ENCODE measurements around the gene LTB4R2.

LTB4R2 gene

DNA sequence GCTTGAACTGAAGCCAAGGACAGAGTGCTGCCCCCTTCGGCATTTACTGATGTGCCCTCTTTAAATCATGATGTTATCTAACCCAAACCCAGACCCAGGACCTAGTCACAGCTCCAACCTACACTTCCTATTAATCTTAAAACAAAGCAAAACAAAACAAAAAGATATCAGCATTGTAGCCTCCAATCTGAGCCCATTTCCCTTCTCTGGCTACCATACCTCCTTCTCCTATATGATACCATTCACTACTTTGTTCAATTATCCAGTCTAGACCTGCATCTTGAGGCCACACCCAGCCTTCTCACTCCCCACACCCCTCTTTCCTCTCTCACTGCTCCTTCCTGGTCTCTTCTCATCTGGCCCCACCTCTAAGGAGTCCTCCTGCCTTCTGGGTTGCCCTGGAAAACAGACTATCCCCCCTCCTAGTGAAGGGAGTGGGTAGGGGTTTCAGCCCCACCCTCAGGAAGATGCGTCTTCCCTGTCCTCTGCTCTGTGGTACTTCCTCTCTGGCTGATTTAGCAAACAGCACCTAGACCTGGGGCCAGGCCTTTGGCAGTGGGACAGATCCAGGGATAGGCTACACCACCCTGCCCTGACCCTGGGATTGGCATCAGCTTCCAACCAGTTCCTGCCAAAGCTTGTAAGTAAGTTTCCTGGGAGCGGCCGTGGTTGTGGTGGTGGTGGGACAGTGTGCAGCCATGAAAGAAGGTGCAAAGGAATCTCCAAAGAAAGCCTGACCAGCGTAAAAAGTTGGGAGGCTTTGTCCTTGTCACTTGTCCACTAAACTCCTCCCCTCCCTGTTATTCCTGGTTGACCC lies 4.6 kb downstream of the LTB4R2 start:
- in situ Hi-C loops (cut with MboI; ENCODE audit: low sequenced_read_pairs) = no loop called here
- no peaks in the 10 kb centered on the region for H3K27me3 ChIP-seq (ENCODE audit: low read depth)
- no peaks in the 10 kb centered on the region for H3K9me3 ChIP-seq
- H3K4me1 ChIP-seq = no peaks in the 10 kb centered on the region
- no peak overlapping the region for H3K4me3 ChIP-seq
- peaks cover 3% of the 10 kb centered on the region for H3K36me3 ChIP-seq (replicated peaks)
- DNase-seq (ENCODE audit: low spot score in 2 of 2) = no peak

DNA sequence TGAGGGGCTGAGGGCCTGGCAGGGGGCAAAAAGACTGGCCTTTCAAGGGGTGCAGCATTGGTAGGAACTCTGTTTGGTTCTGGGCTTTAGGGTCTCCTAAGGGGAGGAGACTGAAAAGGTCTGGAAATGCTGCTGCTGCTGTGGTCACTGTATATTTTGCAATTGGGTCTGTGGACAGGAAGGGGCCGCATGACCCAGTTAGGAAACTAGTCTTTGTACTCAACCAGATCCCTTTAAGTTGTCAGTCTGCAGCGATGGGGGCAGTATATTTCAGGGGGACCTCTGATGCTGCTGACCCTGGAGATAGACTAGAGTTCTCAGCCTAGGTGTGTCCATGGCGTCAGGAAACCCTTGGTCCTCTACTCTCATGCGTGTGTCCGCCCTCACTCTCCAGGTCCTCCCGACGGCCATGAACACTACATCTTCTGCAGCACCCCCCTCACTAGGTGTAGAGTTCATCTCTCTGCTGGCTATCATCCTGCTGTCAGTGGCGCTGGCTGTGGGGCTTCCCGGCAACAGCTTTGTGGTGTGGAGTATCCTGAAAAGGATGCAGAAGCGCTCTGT lies 5.4 kb downstream of the LTB4R2 start:
- in situ Hi-C loops (cut with MboI; ENCODE audit: low sequenced_read_pairs) = no loop called here
- no peaks in the 10 kb centered on the region for H3K4me1 ChIP-seq
- H3K4me3 ChIP-seq = no peak overlapping the region
- H3K27me3 ChIP-seq (ENCODE audit: low read depth) = no peaks in the 10 kb centered on the region
- peaks cover 3% of the 10 kb centered on the region; the same call in 1 of the 2 replicates for H3K36me3 ChIP-seq (replicated peaks)
- H3K9me3 ChIP-seq = no peaks in the 10 kb centered on the region
- no peak for DNase-seq (ENCODE audit: low spot score in 2 of 2)

DNA sequence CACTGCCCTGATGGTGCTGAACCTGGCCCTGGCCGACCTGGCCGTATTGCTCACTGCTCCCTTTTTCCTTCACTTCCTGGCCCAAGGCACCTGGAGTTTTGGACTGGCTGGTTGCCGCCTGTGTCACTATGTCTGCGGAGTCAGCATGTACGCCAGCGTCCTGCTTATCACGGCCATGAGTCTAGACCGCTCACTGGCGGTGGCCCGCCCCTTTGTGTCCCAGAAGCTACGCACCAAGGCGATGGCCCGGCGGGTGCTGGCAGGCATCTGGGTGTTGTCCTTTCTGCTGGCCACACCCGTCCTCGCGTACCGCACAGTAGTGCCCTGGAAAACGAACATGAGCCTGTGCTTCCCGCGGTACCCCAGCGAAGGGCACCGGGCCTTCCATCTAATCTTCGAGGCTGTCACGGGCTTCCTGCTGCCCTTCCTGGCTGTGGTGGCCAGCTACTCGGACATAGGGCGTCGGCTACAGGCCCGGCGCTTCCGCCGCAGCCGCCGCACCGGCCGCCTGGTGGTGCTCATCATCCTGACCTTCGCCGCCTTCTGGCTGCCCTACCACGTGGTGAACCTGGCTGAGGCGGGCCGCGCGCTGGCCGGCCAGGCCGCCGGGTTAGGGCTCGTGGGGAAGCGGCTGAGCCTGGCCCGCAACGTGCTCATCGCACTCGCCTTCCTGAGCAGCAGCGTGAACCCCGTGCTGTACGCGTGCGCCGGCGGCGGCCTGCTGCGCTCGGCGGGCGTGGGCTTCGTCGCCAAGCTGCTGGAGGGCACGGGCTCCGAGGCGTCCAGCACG lies 6.1 kb downstream of the LTB4R2 start:
- in situ Hi-C loops (cut with MboI; ENCODE audit: low sequenced_read_pairs) = no loop called here
- H3K4me1 ChIP-seq = no peaks in the 10 kb centered on the region
- no peaks in the 10 kb centered on the region for H3K9me3 ChIP-seq
- no peak for DNase-seq (ENCODE audit: low spot score in 2 of 2)
- no peak overlapping the region for H3K4me3 ChIP-seq
- H3K36me3 ChIP-seq (replicated peaks) = peaks cover 3% of the 10 kb centered on the region; the same call in 1 of the 2 replicates
- H3K27me3 ChIP-seq (ENCODE audit: low read depth) = no peaks in the 10 kb centered on the region

DNA sequence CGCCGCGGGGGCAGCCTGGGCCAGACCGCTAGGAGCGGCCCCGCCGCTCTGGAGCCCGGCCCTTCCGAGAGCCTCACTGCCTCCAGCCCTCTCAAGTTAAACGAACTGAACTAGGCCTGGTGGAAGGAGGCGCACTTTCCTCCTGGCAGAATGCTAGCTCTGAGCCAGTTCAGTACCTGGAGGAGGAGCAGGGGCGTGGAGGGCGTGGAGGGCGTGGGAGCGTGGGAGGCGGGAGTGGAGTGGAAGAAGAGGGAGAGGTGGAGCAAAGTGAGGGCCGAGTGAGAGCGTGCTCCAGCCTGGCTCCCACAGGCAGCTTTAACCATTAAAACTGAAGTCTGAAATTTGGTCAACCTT lies 6.6 kb downstream of the LTB4R2 start:
- Histone ChIP-seq H3K4me3 (no peak overlapping the region), H3K36me3 (replicated peaks) (0 out of 2 replicates have a peak, but pooled peaks cover 3% of the 10 kb centered on the region), H3K9me3 (no peaks in the 10 kb centered on the region), H3K27me3 (ENCODE audit: low read depth) (no peaks in the 10 kb centered on the region), H3K4me1 (no peaks in the 10 kb centered on the region)
- in situ Hi-C loops (cut with MboI; ENCODE audit: low sequenced_read_pairs) = no loop called here
- no peak for DNase-seq (ENCODE audit: low spot score in 2 of 2)

DNA sequence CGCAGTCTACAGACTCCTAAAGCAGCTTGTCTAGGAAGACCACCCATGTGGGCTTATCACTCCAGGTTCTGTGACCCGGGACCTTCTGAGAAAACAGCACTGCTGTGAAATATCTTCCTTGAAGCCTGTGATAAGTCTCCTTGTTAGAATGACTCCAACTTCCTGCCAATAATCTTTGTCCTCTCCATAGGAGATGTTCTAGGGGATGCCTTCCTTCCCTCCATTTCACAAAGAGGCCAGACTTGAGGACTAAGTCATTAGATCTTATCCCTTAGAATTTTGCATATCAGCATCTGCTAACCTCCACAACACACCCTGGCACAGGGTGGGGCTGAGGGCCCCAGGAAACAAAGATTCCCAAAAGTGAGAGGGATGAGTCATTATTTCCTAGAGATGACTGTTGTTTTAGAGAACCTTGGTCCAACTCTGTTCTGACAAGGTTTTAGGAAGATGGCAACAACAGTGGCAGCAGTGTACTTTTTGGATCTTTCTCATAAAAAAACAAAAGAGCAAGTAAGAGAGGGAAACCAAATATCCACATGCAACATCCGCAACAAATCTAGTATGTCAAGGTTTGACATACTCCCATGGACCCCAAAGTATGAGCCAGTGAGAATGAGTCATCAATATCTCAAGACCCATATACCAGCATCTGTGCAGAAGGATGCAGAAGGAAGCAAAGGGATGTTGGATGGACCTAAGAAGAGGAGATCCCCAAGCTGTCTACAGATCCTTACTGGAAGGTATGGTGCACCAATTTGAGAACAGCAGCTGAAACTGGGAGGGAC lies 7.4 kb downstream of the LTB4R2 start:
- H3K4me3 ChIP-seq = no peak overlapping the region
- in situ Hi-C loops (cut with MboI; ENCODE audit: low sequenced_read_pairs) = no loop called here
- H3K36me3 ChIP-seq (replicated peaks) = no peaks in the 10 kb centered on the region
- H3K27me3 ChIP-seq (ENCODE audit: low read depth) = no peaks in the 10 kb centered on the region
- DNase-seq (ENCODE audit: low spot score in 2 of 2) = no peak
- no peaks in the 10 kb centered on the region for H3K4me1 ChIP-seq
- no peaks in the 10 kb centered on the region for H3K9me3 ChIP-seq

DNA sequence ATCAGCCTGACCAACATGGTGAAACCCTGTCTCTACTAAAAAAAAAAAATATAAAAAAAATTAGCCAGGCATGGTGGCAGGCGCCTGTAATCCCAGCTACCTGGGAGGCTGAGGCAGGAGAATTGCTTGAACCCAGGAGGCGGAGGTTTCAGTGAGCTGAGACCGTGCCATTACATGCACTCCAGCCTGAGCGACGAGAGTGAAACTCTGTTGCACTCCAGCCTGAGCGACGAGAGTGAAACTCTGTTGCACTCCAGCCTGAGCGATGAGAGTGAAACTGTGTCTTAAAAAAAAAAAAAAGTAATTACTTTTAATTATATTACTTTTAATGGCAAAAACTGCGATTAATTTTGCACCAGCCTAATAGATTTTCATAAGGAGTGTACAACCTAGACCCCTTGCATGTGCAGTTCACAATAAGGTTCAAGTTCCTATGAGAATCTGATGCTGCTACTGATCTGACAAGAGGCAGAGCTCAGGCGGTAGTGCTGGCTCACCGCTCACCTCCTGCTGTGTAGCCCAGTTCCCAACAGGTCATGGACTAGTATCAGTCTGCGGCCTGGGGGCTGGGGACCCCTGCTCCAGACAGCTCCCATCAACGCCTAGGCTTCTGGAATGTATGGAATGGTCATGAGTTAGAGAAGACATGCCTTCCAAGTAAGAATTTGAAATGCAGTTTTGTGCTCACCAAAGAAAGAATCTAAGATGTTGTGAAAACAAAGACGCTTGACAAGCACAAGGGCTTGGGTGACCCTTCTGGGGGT lies 11.5 kb downstream of the LTB4R2 start:
- DNase-seq (ENCODE audit: low spot score in 2 of 2) = no peak
- Histone ChIP-seq H3K4me1 (no peaks in the 10 kb centered on the region), H3K27me3 (ENCODE audit: low read depth) (0 out of 2 replicates have a peak, but pooled peaks cover 2% of the 10 kb centered on the region), H3K9me3 (no peaks in the 10 kb centered on the region), H3K36me3 (replicated peaks) (no peaks in the 10 kb centered on the region), H3K4me3 (no peak overlapping the region)
- in situ Hi-C loops (cut with MboI; ENCODE audit: low sequenced_read_pairs) = no loop called here

- in situ Hi-C loops (cut with MboI; ENCODE audit: low sequenced_read_pairs) = no loop called here
Measured at GRCh38 chr14:24322672-24323071, 12.7 kb downstream of the LTB4R2 start.

DNA sequence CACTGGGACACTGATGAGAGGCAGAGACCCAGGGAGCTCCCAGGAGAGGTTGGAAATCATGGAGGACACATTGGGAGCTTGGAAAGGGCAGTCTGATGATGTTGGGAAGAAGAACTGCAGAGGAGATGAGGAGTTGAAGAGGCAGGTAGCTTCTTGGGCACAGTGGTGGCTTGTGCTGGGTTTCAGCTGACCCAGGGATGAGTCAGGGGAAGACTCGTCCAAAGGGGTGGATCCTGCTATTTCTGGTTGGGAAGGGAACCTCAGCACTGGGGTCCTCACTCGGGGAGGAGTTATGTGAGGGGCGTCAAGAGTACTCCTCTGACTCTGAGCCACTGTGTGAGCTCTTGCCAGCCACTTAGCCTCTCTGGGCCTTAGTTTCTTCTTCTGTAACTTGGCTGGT lies 13.4 kb downstream of the LTB4R2 start:
- H3K9me3 ChIP-seq = no peaks in the 10 kb centered on the region
- H3K36me3 ChIP-seq (replicated peaks) = no peaks in the 10 kb centered on the region
- no peak for DNase-seq (ENCODE audit: low spot score in 2 of 2)
- 0 out of 2 replicates have a peak, but pooled peaks cover 2% of the 10 kb centered on the region for H3K27me3 ChIP-seq (ENCODE audit: low read depth)
- H3K4me1 ChIP-seq = no peaks in the 10 kb centered on the region
- in situ Hi-C loops (cut with MboI; ENCODE audit: low sequenced_read_pairs) = no loop called here
- no peak overlapping the region for H3K4me3 ChIP-seq

More at GRCh38 chr14:24322672-24323071, 12.7 kb downstream of the LTB4R2 start:
- Histone ChIP-seq H3K4me3 (no peak overlapping the region), H3K9me3 (no peaks in the 10 kb centered on the region), H3K4me1 (no peaks in the 10 kb centered on the region), H3K27me3 (ENCODE audit: low read depth) (0 out of 2 replicates have a peak, but pooled peaks cover 2% of the 10 kb centered on the region), H3K36me3 (replicated peaks) (no peaks in the 10 kb centered on the region)
- no peak for DNase-seq (ENCODE audit: low spot score in 2 of 2)

GRCh38 chr14:24324024-24324423 lies 14.1 kb downstream of the LTB4R2 start:
- H3K4me3 ChIP-seq = no peak overlapping the region
- in situ Hi-C loops (cut with MboI; ENCODE audit: low sequenced_read_pairs) = no loop called here
- no peaks in the 10 kb centered on the region for H3K4me1 ChIP-seq
- H3K27me3 ChIP-seq (ENCODE audit: low read depth) = 0 out of 2 replicates have a peak, but pooled peaks cover 2% of the 10 kb centered on the region
- H3K36me3 ChIP-seq (replicated peaks) = no peaks in the 10 kb centered on the region
- no peak for DNase-seq (ENCODE audit: low spot score in 2 of 2)
- no peaks in the 10 kb centered on the region for H3K9me3 ChIP-seq

DNA sequence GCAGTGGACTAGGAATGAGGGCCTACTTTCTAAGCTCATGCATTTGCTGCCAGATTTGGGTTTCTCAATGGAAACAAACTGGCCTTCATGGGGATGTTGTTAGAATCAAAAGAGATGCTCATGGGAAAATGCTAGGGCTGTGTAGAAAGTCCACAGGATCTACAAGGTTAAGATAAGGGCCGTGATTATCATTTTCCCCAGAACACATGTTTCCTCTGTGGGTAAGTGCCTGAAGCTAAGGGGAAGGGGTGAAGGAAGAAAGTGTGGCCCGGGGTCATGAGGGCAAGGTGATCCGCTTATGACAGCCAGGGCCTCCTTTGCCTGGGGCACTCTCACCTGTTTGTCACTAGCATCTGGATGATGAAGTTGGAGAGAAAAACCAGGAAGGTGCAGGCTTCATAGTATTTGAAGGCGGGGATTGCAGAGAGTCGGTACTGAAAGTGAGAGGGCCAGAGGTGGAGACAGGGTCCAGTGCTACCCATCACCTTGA lies 15.1 kb downstream of the LTB4R2 start:
- 0 out of 2 replicates have a peak, but pooled peaks cover 2% of the 10 kb centered on the region for H3K27me3 ChIP-seq (ENCODE audit: low read depth)
- H3K4me3 ChIP-seq = no peak overlapping the region
- no peak for DNase-seq (ENCODE audit: low spot score in 2 of 2)
- H3K36me3 ChIP-seq (replicated peaks) = no peaks in the 10 kb centered on the region
- in situ Hi-C loops (cut with MboI; ENCODE audit: low sequenced_read_pairs) = loop anchor here (25.0 kb wide), 1 partner anchor 362 kb away; no protein-coding TSS in a partner anchor
- no peaks in the 10 kb centered on the region for H3K4me1 ChIP-seq
- H3K9me3 ChIP-seq = no peaks in the 10 kb centered on the region

- no peak for DNase-seq (ENCODE audit: low spot score in 2 of 2)
- no peaks in the 10 kb centered on the region for H3K9me3 ChIP-seq
- H3K36me3 ChIP-seq (replicated peaks) = no peaks in the 10 kb centered on the region
- in situ Hi-C loops (cut with MboI; ENCODE audit: low sequenced_read_pairs) = loop anchor here (25.0 kb wide), 1 partner anchor 361 kb away; no protein-coding TSS in a partner anchor
- H3K4me3 ChIP-seq = no peak overlapping the region
- H3K27me3 ChIP-seq (ENCODE audit: low read depth) = 0 out of 2 replicates have a peak, but pooled peaks cover 2% of the 10 kb centered on the region
- H3K4me1 ChIP-seq = no peaks in the 10 kb centered on the region
Measured at GRCh38 chr14:24325963-24326362, 16.0 kb downstream of the LTB4R2 start.

DNA sequence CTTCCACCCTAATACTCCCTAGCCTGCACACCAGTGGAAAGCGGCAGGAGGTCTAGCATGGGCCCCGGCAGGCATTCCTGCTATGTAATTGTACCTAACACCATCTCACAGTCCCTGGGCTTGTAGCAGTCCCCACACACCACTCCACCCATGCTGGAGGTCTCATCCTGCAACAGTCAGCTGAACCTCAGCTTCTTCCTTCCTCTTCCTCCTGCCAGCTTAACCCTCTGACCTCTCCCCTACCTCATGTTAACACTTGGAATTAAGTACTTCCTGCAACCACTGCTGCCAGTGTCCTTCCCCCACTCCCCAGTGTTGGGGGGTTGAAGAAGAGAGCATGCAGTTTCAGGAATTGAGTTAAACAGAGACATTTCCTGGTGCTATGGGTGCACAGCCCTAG lies 17.4 kb downstream of the LTB4R2 start:
- in situ Hi-C loops (cut with MboI; ENCODE audit: low sequenced_read_pairs) = loop anchor here (25.0 kb wide), 1 partner anchor 360 kb away; no protein-coding TSS in a partner anchor
- H3K9me3 ChIP-seq = no peaks in the 10 kb centered on the region
- DNase-seq (ENCODE audit: low spot score in 2 of 2) = no peak
- H3K36me3 ChIP-seq (replicated peaks) = no peaks in the 10 kb centered on the region
- no peak overlapping the region for H3K4me3 ChIP-seq
- 0 out of 2 replicates have a peak, but pooled peaks cover 2% of the 10 kb centered on the region for H3K27me3 ChIP-seq (ENCODE audit: low read depth)
- no peaks in the 10 kb centered on the region for H3K4me1 ChIP-seq

All from HAP-1 (cell line).